ENCODE data around the gene NOX1.
"Not testable (repeated sequence)": the region's sequence is repeated elsewhere in the genome, so short reads cannot be mapped to it uniquely, and the experiment has no call there.

The NOX1 gene

GRCh38 chrX:100819837-100820666, 54.1 kb downstream of the NOX1 start, which contains the start of gene CSTF2:
Gene CSTF2 (plus strand): TSS chrX:100820391. CDS start chrX:100820417, 26 bp downstream.
- peak; percentile 87 for DNase-seq (ENCODE audit: low spot score)

GRCh38 chrX:100819534-100819836, 54.7 kb downstream of the NOX1 start:
- no peak for DNase-seq (ENCODE audit: low spot score)

- DNase-seq (ENCODE audit: low spot score) = no peak
Observed at GRCh38 chrX:100817340-100817739, 56.8 kb downstream of the NOX1 start.

- no peak for DNase-seq (ENCODE audit: low spot score)
Observed at GRCh38 chrX:100812216-100813158, 61.7 kb downstream of the NOX1 start.

GRCh38 chrX:100808265-100808664, 65.9 kb downstream of the NOX1 start:
- DNase-seq (ENCODE audit: low spot score) = not testable (repeated sequence)

GRCh38 chrX:100804780-100805179, 69.4 kb downstream of the NOX1 start:
- DNase-seq (ENCODE audit: low spot score) = no peak

GRCh38 chrX:100802843-100803242, 71.3 kb downstream of the NOX1 start:
- no peak for DNase-seq (ENCODE audit: low spot score)

GRCh38 chrX:100798484-100799214, 75.5 kb downstream of the NOX1 start:
- DNase-seq (ENCODE audit: low spot score) = no peak

- no peak for DNase-seq (ENCODE audit: low spot score)
Observed at GRCh38 chrX:100797359-100797758, 76.8 kb downstream of the NOX1 start.

GRCh38 chrX:100796371-100796770, 77.8 kb downstream of the NOX1 start:
- not testable (repeated sequence) for DNase-seq (ENCODE audit: low spot score)

All from RKO (cell line).